Neural crest cell (in vitro differentiated cells): ENCODE measurements around the gene KLHDC9. TPM values are rescaled to one million over a fixed set of nuclear protein-coding genes. Genes with fewer than 3 reads are reported as not detected.

Source experiments
- DNase-seq: peaks from one replicate; pipeline ENCODE4 v3.0.0; 2021; ENCODE audit warnings: low read depth, mixed read lengths, low spot score
- H3K27ac Mint-ChIP-seq: one replicate; pipeline ENCODE4 v1.8.0; 2021; ENCODE audit warnings: mild to moderate bottlenecking, mixed read lengths; ENCODE audit not compliant: unreplicated experiment
- H3K27me3 Mint-ChIP-seq: 2 replicates; pipeline ENCODE4 v1.8.0; 2021; ENCODE audit warnings: low read depth, mild to moderate bottlenecking, mixed read lengths
- H3K36me3 Mint-ChIP-seq: 2 replicates; pipeline ENCODE4 v1.8.0; 2021; ENCODE audit warnings: low read depth, mild to moderate bottlenecking, mixed read lengths
- H3K4me1 Mint-ChIP-seq: 2 replicates; pipeline ENCODE4 v1.8.0; 2021; ENCODE audit warnings: mixed read lengths
- H3K4me3 Mint-ChIP-seq: one replicate; pipeline ENCODE4 v1.8.0; 2021; ENCODE audit warnings: mild to moderate bottlenecking, mixed read lengths
- H3K9me3 Mint-ChIP-seq: 2 replicates; pipeline ENCODE4 v1.8.0; 2021; ENCODE audit warnings: mixed read lengths
- total RNA-seq: library from RNA; stranded (reverse); gene quantifications from 2 replicates; pipeline ENCODE4 v1.2.1, GENCODE V29; 2021
- TF ChIP-seq, protein P1 (sequence below): fragments of 200-600 bp; sonication (generic); conservative IDR thresholded peaks from 2 replicates; pipeline ENCODE4 v1.5.0; 2021; ENCODE audit warnings: antibody characterized with exemption, mild to moderate bottlenecking

KLHDC9 gene
- total RNA-seq, 1 donor from 2014 or later = 9.1 TPM

DNA sequence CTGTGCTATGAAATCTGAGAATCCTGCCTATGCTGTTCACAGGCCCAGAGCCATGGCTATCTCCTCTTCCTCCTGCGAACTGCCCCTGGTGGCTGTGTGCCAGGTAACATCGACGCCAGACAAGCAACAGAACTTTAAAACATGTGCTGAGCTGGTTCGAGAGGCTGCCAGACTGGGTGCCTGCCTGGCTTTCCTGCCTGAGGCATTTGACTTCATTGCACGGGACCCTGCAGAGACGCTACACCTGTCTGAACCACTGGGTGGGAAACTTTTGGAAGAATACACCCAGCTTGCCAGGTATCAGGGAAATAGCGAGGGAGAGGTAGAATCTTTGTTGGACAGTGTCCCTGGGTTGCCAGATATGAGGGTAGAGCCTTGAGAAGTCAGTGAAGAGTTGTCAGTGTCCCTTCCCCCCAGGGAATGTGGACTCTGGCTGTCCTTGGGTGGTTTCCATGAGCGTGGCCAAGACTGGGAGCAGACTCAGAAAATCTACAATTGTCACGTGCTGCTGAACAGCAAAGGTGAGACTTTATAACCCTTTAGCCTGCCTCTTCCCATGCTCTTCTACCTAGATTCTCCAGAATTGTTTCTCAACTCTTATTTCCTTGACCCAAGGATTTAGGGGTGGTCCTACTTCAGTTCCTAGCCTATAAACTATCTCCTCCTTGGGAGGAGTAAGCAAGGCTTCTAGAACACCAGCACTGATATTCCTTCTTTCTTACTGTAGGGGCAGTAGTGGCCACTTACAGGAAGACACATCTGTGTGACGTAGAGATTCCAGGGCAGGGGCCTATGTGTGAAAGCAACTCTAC lies 21.1 kb downstream of the KLHDC9 start:
- Mint-ChIP-seq H3K4me1 (peaks cover 37% of the 10 kb centered on the region), H3K27ac (peak overlapping the region; percentile 27), H3K36me3 (peaks cover 12% of the 10 kb centered on the region), H3K9me3 (no peaks in the 10 kb centered on the region), H3K27me3 (no peaks in the 10 kb centered on the region), H3K4me3 (peak overlapping the region; percentile 98)
- DNase-seq = no peak
- TF ChIP-seq, protein P1, sequence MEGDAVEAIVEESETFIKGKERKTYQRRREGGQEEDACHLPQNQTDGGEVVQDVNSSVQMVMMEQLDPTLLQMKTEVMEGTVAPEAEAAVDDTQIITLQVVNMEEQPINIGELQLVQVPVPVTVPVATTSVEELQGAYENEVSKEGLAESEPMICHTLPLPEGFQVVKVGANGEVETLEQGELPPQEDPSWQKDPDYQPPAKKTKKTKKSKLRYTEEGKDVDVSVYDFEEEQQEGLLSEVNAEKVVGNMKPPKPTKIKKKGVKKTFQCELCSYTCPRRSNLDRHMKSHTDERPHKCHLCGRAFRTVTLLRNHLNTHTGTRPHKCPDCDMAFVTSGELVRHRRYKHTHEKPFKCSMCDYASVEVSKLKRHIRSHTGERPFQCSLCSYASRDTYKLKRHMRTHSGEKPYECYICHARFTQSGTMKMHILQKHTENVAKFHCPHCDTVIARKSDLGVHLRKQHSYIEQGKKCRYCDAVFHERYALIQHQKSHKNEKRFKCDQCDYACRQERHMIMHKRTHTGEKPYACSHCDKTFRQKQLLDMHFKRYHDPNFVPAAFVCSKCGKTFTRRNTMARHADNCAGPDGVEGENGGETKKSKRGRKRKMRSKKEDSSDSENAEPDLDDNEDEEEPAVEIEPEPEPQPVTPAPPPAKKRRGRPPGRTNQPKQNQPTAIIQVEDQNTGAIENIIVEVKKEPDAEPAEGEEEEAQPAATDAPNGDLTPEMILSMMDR = peak; percentile 53

DNA sequence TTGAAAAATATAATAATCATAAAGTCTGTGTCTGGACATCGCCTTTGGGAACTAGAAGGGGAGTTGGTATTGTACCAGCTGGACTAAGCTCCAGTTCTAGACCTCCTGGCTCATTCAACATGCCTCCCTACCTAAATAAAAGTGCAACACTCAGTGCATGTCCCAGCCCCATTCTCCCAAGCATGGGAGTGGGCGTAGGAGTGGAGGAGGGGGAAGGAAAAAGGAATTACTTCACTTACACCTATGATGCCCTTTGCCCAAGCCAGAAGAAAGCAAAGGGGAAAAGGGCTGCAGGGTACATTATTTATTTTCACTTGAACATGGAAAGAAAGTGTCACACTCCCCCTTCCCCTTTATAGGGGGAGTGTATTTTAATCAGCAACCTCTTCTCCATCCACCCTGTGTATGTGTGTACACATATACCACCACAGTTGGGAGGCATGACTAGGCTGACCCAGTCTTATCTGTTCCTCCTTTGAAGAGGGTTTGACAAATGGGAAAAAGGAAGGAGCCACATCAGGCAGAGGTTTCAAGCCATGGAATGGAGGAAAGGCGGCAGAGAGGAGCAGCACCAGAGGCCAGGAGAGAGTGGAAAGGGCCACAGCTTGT lies 23.0 kb downstream of the KLHDC9 start:
- Mint-ChIP-seq H3K4me3 (peak overlapping the region; percentile 70), H3K9me3 (no peaks in the 10 kb centered on the region), H3K4me1 (peaks cover 30% of the 10 kb centered on the region), H3K27ac (no peak overlapping the region), H3K36me3 (peaks cover 17% of the 10 kb centered on the region), H3K27me3 (no peaks in the 10 kb centered on the region)
- DNase-seq = no peak
- TF ChIP-seq, protein P1 = no peak

DNA sequence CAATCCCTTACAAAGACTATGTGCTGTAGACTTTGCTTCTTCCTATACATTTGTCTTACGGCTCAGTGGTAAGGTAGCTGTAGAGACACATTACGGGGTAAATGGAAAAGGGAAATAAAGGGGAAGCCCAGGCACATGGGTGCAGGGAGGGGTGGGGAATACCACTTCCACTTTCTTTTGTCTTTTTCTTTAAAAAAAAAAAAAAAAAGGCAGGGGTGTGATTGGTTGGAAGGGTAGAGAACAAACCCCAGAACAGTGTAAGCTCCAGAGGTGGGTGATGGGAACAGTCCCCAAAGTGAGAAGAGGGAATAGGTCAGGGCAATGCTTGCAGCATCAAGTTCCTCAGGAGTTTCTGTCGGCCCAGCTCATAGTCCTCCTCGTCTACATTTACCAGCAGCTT lies 23.7 kb downstream of the KLHDC9 start:
- H3K36me3 Mint-ChIP-seq = peaks cover 20% of the 10 kb centered on the region
- H3K9me3 Mint-ChIP-seq = no peaks in the 10 kb centered on the region
- H3K27me3 Mint-ChIP-seq = no peaks in the 10 kb centered on the region
- H3K27ac Mint-ChIP-seq = no peak overlapping the region
- TF ChIP-seq, protein P1 = no peak
- H3K4me1 Mint-ChIP-seq = peaks cover 29% of the 10 kb centered on the region
- H3K4me3 Mint-ChIP-seq = no peak overlapping the region
- no peak for DNase-seq

DNA sequence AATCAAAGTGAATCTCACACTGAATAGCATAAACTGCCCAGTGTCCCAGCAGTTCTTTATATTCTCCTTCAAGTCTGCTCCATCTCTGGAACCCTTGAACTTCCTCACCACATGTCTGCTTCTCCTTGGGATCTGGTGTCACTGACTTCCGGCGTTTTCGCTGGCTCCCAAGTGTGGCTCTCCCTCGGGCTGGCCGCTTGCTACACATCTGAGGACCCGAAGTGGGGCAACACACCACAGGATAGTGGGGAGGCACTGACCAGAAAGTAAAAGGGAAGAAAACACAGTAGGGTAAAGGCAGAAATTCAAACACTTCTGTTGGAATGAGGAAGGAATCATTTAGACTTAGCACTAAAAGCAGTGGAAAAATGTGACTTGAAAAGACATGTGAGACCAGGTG lies 24.8 kb downstream of the KLHDC9 start:
- H3K36me3 Mint-ChIP-seq = peaks cover 22% of the 10 kb centered on the region
- peaks cover 24% of the 10 kb centered on the region for H3K4me1 Mint-ChIP-seq
- H3K4me3 Mint-ChIP-seq = peak overlapping the region; percentile 6
- DNase-seq = no peak
- no peaks in the 10 kb centered on the region for H3K9me3 Mint-ChIP-seq
- H3K27me3 Mint-ChIP-seq = no peaks in the 10 kb centered on the region
- H3K27ac Mint-ChIP-seq = no peak overlapping the region
- TF ChIP-seq, protein P1 = no peak

DNA sequence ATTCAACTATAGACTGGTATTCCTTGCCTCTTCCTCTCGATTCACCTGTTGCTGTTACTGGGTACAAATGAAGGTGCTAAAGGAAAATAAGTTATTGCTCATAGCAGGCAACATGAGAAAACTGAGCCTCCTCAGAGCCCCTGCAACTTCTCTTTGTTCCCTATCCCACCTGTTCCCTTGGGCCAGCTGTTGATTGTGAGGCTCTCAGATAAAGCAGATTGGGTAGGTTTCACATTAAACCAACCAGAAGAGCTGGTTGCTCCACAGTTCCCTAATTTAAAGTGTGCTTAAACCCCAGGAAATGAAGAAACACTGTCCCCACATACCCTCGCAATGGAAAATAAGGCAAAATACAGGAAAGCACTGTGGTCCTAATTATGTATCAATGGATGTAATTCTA lies 29.5 kb downstream of the KLHDC9 start:
- Mint-ChIP-seq H3K27ac (no peak overlapping the region), H3K36me3 (peaks cover 18% of the 10 kb centered on the region), H3K4me1 (peaks cover 27% of the 10 kb centered on the region), H3K27me3 (no peaks in the 10 kb centered on the region), H3K9me3 (no peaks in the 10 kb centered on the region), H3K4me3 (peak overlapping the region; percentile 49)
- DNase-seq = no peak
- TF ChIP-seq, protein P1 = no peak
